ENCODE data around the gene EYS. TPM values are rescaled to one million over a fixed set of nuclear protein-coding genes. Genes with fewer than 3 reads are reported as not detected.

The EYS gene
- total and polyA plus RNA-seq, 9 of the 15 experiments (the other 6 are each of a cell fraction or from before 2014, with no cell fraction given): 0.03 to 0.36 (median 0.10) TPM; not detected in 2

GRCh38 chr6:65558071-65558470 lies 149.0 kb downstream of the EYS start (continued):
- TF ChIP-seq ZBTB34 (CRISPR knock-in tag; IDR thresholded peaks at IDR 0.05) (no peak), WHSC1 (IDR thresholded peaks at IDR 0.05; ENCODE audit: low read length) (no peak), RBM15 (IDR thresholded peaks at IDR 0.05; ENCODE audit: insufficient read depth, low read length) (no peak), TFE3 (CRISPR knock-in tag; IDR thresholded peaks at IDR 0.05) (no peak), PTBP1 (IDR thresholded peaks at IDR 0.05; ENCODE audit: low read depth, low read length) (no peak), RFX5 (IDR thresholded peaks at IDR 0.05; ENCODE audit: low read depth, low read length) (no peak), SMC3 (conservative IDR thresholded peaks at IDR 0.05; ENCODE audit: insufficient read depth, low read depth, low read length) (no peak), POLR3A (IDR thresholded peaks at IDR 0.05; ENCODE audit: borderline replicate concordance, extremely low read depth, insufficient read depth, insufficient read length) (no peak)

- Histone ChIP-seq H3K4me1 (replicated peaks in 1 of 2; ENCODE audit: control insufficient read depth in 2 of 2, insufficient read depth in 2 of 2, low read length in 2 of 2) (no peaks in the 10 kb centered on the region), H4K20me1 (replicated peaks; ENCODE audit: control insufficient read depth, insufficient read depth, low read length) (no peaks in the 10 kb centered on the region), H3K36me3 (ENCODE audit: control insufficient read depth, insufficient read depth, low read length) (no peaks in the 10 kb centered on the region), H3K4me3 (no peak overlapping the region), H3K79me2 (ENCODE audit: control insufficient read depth, insufficient read depth, low read length) (no peaks in the 10 kb centered on the region), H3K9me1 (ENCODE audit: control insufficient read depth, insufficient read depth, low read length) (no peaks in the 10 kb centered on the region), H3K9ac (ENCODE audit: insufficient read depth in 1 of 2, low read depth in 2 of 2, low read length in 2 of 2) (no peak overlapping the region), H3K27me3 (ENCODE audit: control insufficient read depth in 2 of 2, insufficient read depth in 2 of 2, low read length in 2 of 2) (no peaks in the 10 kb centered on the region), H3K4me2 (ENCODE audit: insufficient read depth, low read length) (no peak overlapping the region), H3K27ac (ENCODE audit: extremely low read depth, low read depth, low read length) (no peak overlapping the region), H2AFZ (ENCODE audit: low read depth, low read length) (no peak overlapping the region), H3K9me3 (replicated peaks; ENCODE audit: control insufficient read depth, insufficient read depth, low read depth, low read length) (no peaks in the 10 kb centered on the region)
- no peak for ATAC-seq
- no TSS peak for BruUV-seq (replicated peaks)
- 21% methylated on average over 6 of the region's 6 CpGs for WGBS (ENCODE audit: insufficient coverage, low coverage, missing lambda C conversion rate)
- in situ Hi-C loops (cut with MboI) (no loop called here), intact Hi-C loops (cut with micrococcal nuclease) (no loop called here)
- ChIA-PET POLR2A (no interaction called here), CTCF (ENCODE audit: low intra/inter-chr PET ratio) (no interaction called here)
- DNase-seq (ENCODE audit: extremely low read depth in 1 of 4, low spot score in 3 of 4): no peak
- FAIRE-seq: no peak
- TF ChIP-seq ZNF740 (CRISPR knock-in tag; IDR thresholded peaks at IDR 0.05): no peak
- no peak for TF ChIP-seq ZNF740 (tag; IDR thresholded peaks at IDR 0.05)
- TF ChIP-seq NFIC (IDR thresholded peaks at IDR 0.05): no peak
- TF ChIP-seq ZC3H8 (IDR thresholded peaks at IDR 0.05): no peak
- no peak for TF ChIP-seq ZNF134 (CRISPR knock-in tag; conservative IDR thresholded peaks at IDR 0.05)
- TF ChIP-seq ZNF253 (CRISPR knock-in tag; conservative IDR thresholded peaks at IDR 0.05): no peak
- no peak for TF ChIP-seq E4F1 (CRISPR knock-in tag; IDR thresholded peaks at IDR 0.05; ENCODE audit: borderline replicate concordance)
Measured at GRCh38 chr6:65557224-65557623, 149.8 kb downstream of the EYS start.
